H1 (cell line): ENCODE measurements around the gene PTGDS. TPM values are rescaled to one million over a fixed set of nuclear protein-coding genes. Genes with fewer than 3 reads are reported as not detected.

Experiments used
- CTCF ChIA-PET: fragments of 300-600 bp; sonication (Branson Sonifier 250); formaldehyde crosslinking; loops from one replicate; lab custom pipeline; 2021; ENCODE audit not compliant: partially characterized antibody; lab: Charles Lee
- POLR2A ChIA-PET: fragments of 300-600 bp; sonication (Branson Sonifier 250); formaldehyde crosslinking; loops from one replicate; lab custom pipeline; 2021; ENCODE audit warnings: inconsistent platforms; ENCODE audit not compliant: partially characterized antibody; lab: Charles Lee
- DNase-seq, 2 experiments: peaks; one replicate each; pipeline versions ENCODE4 v3.0.0 to v3.0.0-alpha.2; 2010 to 2022; ENCODE audit warnings: low spot score in 2 of 2, low read depth in 1 of 2, mixed read lengths in 1 of 2
- FAIRE-seq: peaks from 2 replicates; lab custom pipeline; 2011; peaks lifted over from hg19 to GRCh38; lab: Jason Lieb, UNC
- H2AFZ ChIP-seq: 2 replicates; pipeline ENCODE4 v1.8.1; 2012; ENCODE audit warnings: low read length, inconsistent platforms
- H2AK5ac ChIP-seq: 2 replicates; pipeline ENCODE4 v1.6.1; 2013; ENCODE audit warnings: low read depth, low read length
- H2BK120ac ChIP-seq: replicated peaks from 2 replicates; pipeline ENCODE3; 2013; ENCODE audit warnings: low read depth, low read length, inconsistent platforms
- H2BK12ac ChIP-seq: 2 replicates; pipeline ENCODE4 v1.6.1; 2013; ENCODE audit warnings: low read depth, low read length
- H2BK15ac ChIP-seq: 2 replicates; pipeline ENCODE4 v1.6.1; 2013; ENCODE audit warnings: low read length
- H2BK20ac ChIP-seq: 2 replicates; pipeline ENCODE4 v1.6.1; 2013; ENCODE audit warnings: low read length
- H2BK5ac ChIP-seq: 2 replicates; pipeline ENCODE4 v1.6.1; 2013; ENCODE audit warnings: low read depth, low read length
- H3K14ac ChIP-seq: 2 replicates; pipeline ENCODE4 v1.6.1; 2013; ENCODE audit warnings: inconsistent platforms; ENCODE audit not compliant: insufficient read length
- H3K18ac ChIP-seq: 2 replicates; pipeline ENCODE4 v1.6.1; 2013; ENCODE audit warnings: low read length; ENCODE audit errors: extremely low read depth
- H3K23ac ChIP-seq: 2 replicates; pipeline ENCODE4 v1.6.1; 2013; ENCODE audit warnings: inconsistent platforms; ENCODE audit not compliant: insufficient read length
- H3K23me2 ChIP-seq: 2 replicates; pipeline ENCODE4 v1.6.1; 2013; ENCODE audit warnings: low read depth, low read length
- H3K27ac ChIP-seq: 2 replicates; pipeline ENCODE4 v1.6.1; 2011; ENCODE audit warnings: low read depth, low read length, inconsistent platforms
- H3K27me3 ChIP-seq, 4 experiments: replicated peaks in 1 of 4; 1 replicate in 1 of 4; 2 replicates in 3 of 4; pipeline versions ENCODE4 v1.6.1 to v1.8.1; 2011 to 2013; ENCODE audit warnings: low read length in 3 of 4, mild to moderate bottlenecking in 3 of 4, inconsistent platforms in 2 of 4, mixed read lengths in 2 of 4, moderate library complexity in 1 of 4; ENCODE audit not compliant: control insufficient read depth in 3 of 4, insufficient read depth in 3 of 4; ENCODE audit errors: extremely low read depth in 1 of 4
- H3K36me3 ChIP-seq, 4 experiments: 2 replicates each; pipeline versions ENCODE4 v1.6.1 to v1.8.1; 2011 to 2013; ENCODE audit warnings: mild to moderate bottlenecking in 4 of 4, low read length in 3 of 4, moderate library complexity in 2 of 4, control low read depth in 1 of 4, inconsistent platforms in 1 of 4; ENCODE audit not compliant: insufficient read depth in 4 of 4, control insufficient read depth in 2 of 4
- H3K4ac ChIP-seq: replicated peaks from 2 replicates; pipeline ENCODE3; 2013; ENCODE audit warnings: low read length, low read depth, mixed read lengths, inconsistent platforms; ENCODE audit not compliant: insufficient read length
- H3K4me1 ChIP-seq, 4 experiments: replicated peaks in 1 of 4; 1 replicate in 1 of 4; 2 replicates in 3 of 4; pipeline versions ENCODE4 v1.6.1 to v1.8.1; 2011 to 2013; ENCODE audit warnings: low read length in 3 of 4, inconsistent platforms in 2 of 4, mixed read lengths in 1 of 4; ENCODE audit not compliant: insufficient read depth in 4 of 4, control insufficient read depth in 3 of 4
- H3K4me2 ChIP-seq, 2 experiments: 2 replicates each; pipeline versions ENCODE4 v1.6.1 to v1.8.1; 2011 to 2013; ENCODE audit warnings: low read depth in 2 of 2, low read length in 2 of 2, control low read depth in 1 of 2, inconsistent platforms in 1 of 2, mild to moderate bottlenecking in 1 of 2; ENCODE audit not compliant: insufficient read depth in 1 of 2
- H3K4me3 ChIP-seq, 4 experiments: fragments of 200-600, 300-600 bp in 1 of 4; sonication (generic), shearing (Covaris generic), sonication (Bioruptor Twin) in 1 of 4; 2 replicates each; pipeline versions ENCODE4 v1.5.1 to v1.8.1; 2011 to 2016; ENCODE audit warnings: low read length in 4 of 4, low read depth in 3 of 4, control low read depth in 2 of 4, inconsistent platforms in 2 of 4, mild to moderate bottlenecking in 2 of 4, mixed read lengths in 1 of 4, moderate library complexity in 1 of 4; ENCODE audit not compliant: insufficient read depth in 2 of 4; ENCODE audit errors: extremely low read depth in 1 of 4
- H3K56ac ChIP-seq: replicated peaks from 2 replicates; pipeline ENCODE3; 2013; ENCODE audit warnings: low read depth, mild to moderate bottlenecking, mixed read lengths, low read length, inconsistent platforms; ENCODE audit not compliant: insufficient read length
- H3K79me1 ChIP-seq: 2 replicates; pipeline ENCODE4 v1.6.1; 2013; ENCODE audit warnings: low read depth, low read length, control low read depth
- H3K79me2 ChIP-seq, 2 experiments: 2 replicates each; pipeline versions ENCODE4 v1.6.1 to v1.8.1; 2012 to 2013; ENCODE audit warnings: low read length in 2 of 2, mild to moderate bottlenecking in 2 of 2, inconsistent platforms in 1 of 2; ENCODE audit not compliant: insufficient read depth in 2 of 2, control insufficient read depth in 1 of 2
- H3K9ac ChIP-seq, 4 experiments: replicated peaks in 1 of 4; 1 replicate in 1 of 4; 2 replicates in 3 of 4; pipeline versions ENCODE4 v1.6.1 to v1.8.1; 2011 to 2013; ENCODE audit warnings: low read depth in 3 of 4, low read length in 3 of 4, control low read depth in 2 of 4, mild to moderate bottlenecking in 2 of 4, moderate library complexity in 2 of 4, inconsistent platforms in 1 of 4; ENCODE audit errors: extremely low read depth in 1 of 4
- H3K9me3 ChIP-seq, 2 experiments: 2 replicates each; pipeline versions ENCODE4 v1.6.1 to v1.8.1; 2012 to 2013; ENCODE audit warnings: mild to moderate bottlenecking in 2 of 2, moderate library complexity in 2 of 2, control low read depth in 1 of 2, inconsistent platforms in 1 of 2, low read depth in 1 of 2, low read length in 1 of 2, mixed read lengths in 1 of 2; ENCODE audit not compliant: insufficient read depth in 2 of 2
- H4K20me1 ChIP-seq, 2 experiments: replicated peaks in 1 of 2; 2 replicates each; pipeline versions ENCODE3 to v1.8.1; 2011 to 2013; ENCODE audit warnings: inconsistent platforms in 2 of 2, low read length in 2 of 2, mild to moderate bottlenecking in 1 of 2; ENCODE audit not compliant: insufficient read depth in 2 of 2, control insufficient read depth in 1 of 2
- H4K5ac ChIP-seq: 2 replicates; pipeline ENCODE4 v1.6.1; 2013; ENCODE audit warnings: low read length, low read depth, mixed read lengths, inconsistent platforms; ENCODE audit not compliant: insufficient read length
- H4K8ac ChIP-seq: 2 replicates; pipeline ENCODE4 v1.8.0; 2013; ENCODE audit warnings: mild to moderate bottlenecking, moderate library complexity, low read length, inconsistent platforms; ENCODE audit not compliant: insufficient read depth; ENCODE audit errors: extremely low read depth
- H4K91ac ChIP-seq: replicated peaks from 2 replicates; pipeline ENCODE3; 2013; ENCODE audit warnings: low read length, mixed read lengths, inconsistent platforms; ENCODE audit not compliant: insufficient read length
- ATF2 ChIP-seq: IDR thresholded peaks from 2 replicates; pipeline ENCODE4 v1.6.1; 2012; ENCODE audit warnings: low read length, inconsistent platforms
- E2F6 ChIP-seq: IDR thresholded peaks from 2 replicates; pipeline ENCODE4 v1.6.1; 2012; ENCODE audit warnings: inconsistent platforms
- FOSL1 ChIP-seq: IDR thresholded peaks from 2 replicates; pipeline ENCODE4 v1.6.1; 2011; ENCODE audit warnings: mild to moderate bottlenecking, low read depth, low read length, moderate library complexity; ENCODE audit not compliant: insufficient read depth
- HDAC6 ChIP-seq: IDR thresholded peaks from one replicate; pipeline ENCODE4 v1.7.1; 2012; ENCODE audit warnings: low read depth, mild to moderate bottlenecking, inconsistent platforms, low read length, moderate library complexity
- JUND ChIP-seq: IDR thresholded peaks from 2 replicates; pipeline ENCODE4 v1.6.1; 2011; ENCODE audit warnings: mild to moderate bottlenecking, improper control_type of control experiment, low read length
- RFX5 ChIP-seq: IDR thresholded peaks from 2 replicates; pipeline ENCODE4 v1.6.1; 2011; ENCODE audit warnings: low read depth, low read length, improper control_type of control experiment, borderline replicate concordance
- SIRT6 ChIP-seq: IDR thresholded peaks from one replicate; pipeline ENCODE4 v1.7.1; 2012; ENCODE audit warnings: low read length, inconsistent platforms
- WGBS, 2 experiments: shearing (Covaris generic) in 1 of 2; methylation state at CpG; one replicate each; pipeline versions ENCODE4 v1.1.6 to v1.1.7; 2013 to 2015; ENCODE audit warnings: low lambda C conversion rate in 2 of 2, mixed read lengths in 2 of 2, inconsistent platforms in 1 of 2, low coverage in 1 of 2, missing lambda C conversion rate in 1 of 2; ENCODE audit not compliant: insufficient replicate concordance in 2 of 2, insufficient coverage in 1 of 2, insufficient read length in 1 of 2; ENCODE audit errors: extremely low coverage in 1 of 2, missing lambda C conversion rate in 1 of 2; 5-methylcytosine and 5-hydroxymethylcytosine counted together
- polyA plus RNA-seq, 7 experiments: library from polyadenylated mRNA; depleted of rRNA in 3 of 7; stranded (reverse) in 5 of 7; unstranded in 2 of 7; fragments of >200 nt in 5 of 7; fragments of 200-250 nt in 2 of 7; gene quantifications; 1 replicate in 5 of 7; 2 replicates in 1 of 7; 4 replicates in 1 of 7; pipeline versions ENCODE4 v1.2.1 to v1.2.3, GENCODE V29; 2011 to 2013; ENCODE audit warnings: missing spikeins in 2 of 7, mixed read lengths in 2 of 7
- total RNA-seq: library from RNA; stranded (reverse); fragmentation: NEBNext Ultra II Directional; extraction: Animal tissue kit (Norgen Biotek cat#: 25700); gene quantifications from 2 replicates; pipeline ENCODE4 v1.2.1, GENCODE V29; 2021

The PTGDS gene
- total and polyA plus RNA-seq, 2 of the 8 experiments (the other 6 are each of a cell fraction or from before 2014, with no cell fraction given): 1.7 to 2.3 TPM

DNA sequence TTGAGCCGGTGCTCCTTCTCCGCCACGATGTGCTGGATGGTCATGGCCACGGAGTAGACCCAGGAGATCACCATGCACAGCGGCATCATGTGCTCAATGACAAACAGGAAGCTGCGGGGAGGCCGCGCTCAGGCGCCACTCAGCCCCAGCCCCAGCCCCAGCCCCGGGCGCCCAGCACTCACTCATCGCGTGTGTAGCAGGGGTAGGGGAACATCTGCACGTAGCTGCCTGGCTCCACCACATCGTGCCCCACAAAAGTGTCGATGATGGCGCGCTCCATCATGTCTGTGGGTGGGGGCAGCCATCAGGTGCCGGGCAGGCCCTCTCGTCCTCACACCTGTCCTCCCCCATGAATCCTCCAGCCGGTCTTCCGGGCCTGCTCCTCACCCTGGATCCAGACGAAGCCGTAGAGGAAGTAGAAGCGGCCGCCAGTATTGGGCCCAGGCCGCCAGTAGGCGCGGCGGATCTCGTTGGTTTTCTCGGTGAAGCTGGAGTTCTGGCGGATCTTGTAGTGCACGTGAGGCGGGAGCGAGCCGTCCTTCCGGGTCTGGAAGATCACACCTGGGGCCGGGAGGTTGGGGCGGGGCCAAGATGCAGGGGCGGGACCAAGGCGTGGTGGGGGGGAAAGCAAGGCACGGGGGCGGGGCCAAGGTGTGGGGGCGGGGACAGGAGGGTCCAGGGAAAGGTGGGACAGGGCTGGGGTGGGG, 40.6 kb downstream of the PTGDS start:
- no peak for DNase-seq
- peaks cover 0 to 5% of the 10 kb centered on the region in 2 experiments for H4K20me1 ChIP-seq
- peaks cover 0 to 10% (median 3%) of the 10 kb centered on the region in 4 experiments; a peak in 3 of 7 replicates for H3K4me1 ChIP-seq
- no peaks in the 10 kb centered on the region for H3K79me2 ChIP-seq
- H3K23ac ChIP-seq: no peak overlapping the region
- H3K79me1 ChIP-seq: no peaks in the 10 kb centered on the region
- peaks cover 0 to 27% of the 10 kb centered on the region in 2 experiments; a peak in 2 of 4 replicates for H3K9me3 ChIP-seq
- no peaks in the 10 kb centered on the region; the same call in 1 of the 2 replicates for H3K23me2 ChIP-seq
- WGBS, 2 experiments: 92% methylated on average over 27 of the region's 45 CpGs; no CpG with 5 or more reads in 1 of the 2 experiments
- no peak overlapping the region for H2AK5ac ChIP-seq
- H3K27ac ChIP-seq: no peak overlapping the region
- no peak overlapping the region for H3K14ac ChIP-seq
- no peak overlapping the region for H3K9ac ChIP-seq
- no peak overlapping the region; the same call in 1 of the 2 replicates for H3K18ac ChIP-seq
- POLR2A ChIA-PET: no interaction called here
- FAIRE-seq: no peak
- H2BK20ac ChIP-seq: no peak overlapping the region
- no peak overlapping the region for H3K56ac ChIP-seq
- no peak for TF ChIP-seq FOSL1
- no peak for TF ChIP-seq HDAC6
- no peak for TF ChIP-seq SIRT6
- no peak for TF ChIP-seq RFX5
- TF ChIP-seq E2F6: peak; percentile 20; the same call in 1 of the 2 replicates
- TF ChIP-seq ATF2: no peak
- TF ChIP-seq JUND: no peak
- H3K36me3 ChIP-seq: peaks cover 0 to 13% (median 0%) of the 10 kb centered on the region in 4 experiments; a peak in 1 of 8 replicates
- no peak overlapping the region for H4K91ac ChIP-seq
- H2BK15ac ChIP-seq: no peak overlapping the region
- H2BK5ac ChIP-seq: no peak overlapping the region
- H2AFZ ChIP-seq: no peak overlapping the region
- H4K8ac ChIP-seq: no peak overlapping the region
- no peak overlapping the region for H2BK12ac ChIP-seq
- no peaks in the 10 kb centered on the region; a peak in 1 of 7 replicates for H3K27me3 ChIP-seq
- no peak overlapping the region for H3K4me2 ChIP-seq
- CTCF ChIA-PET: interaction anchor here (0.6 to 7.2 kb wide), 6 partner anchors 12 to 250 kb away, joined by 3 to 54 read pairs (median 3); partner anchors contain the start of genes ABCA2 and FUT7
- no peak overlapping the region for H3K4ac ChIP-seq
- no peak overlapping the region for H2BK120ac ChIP-seq
- H4K5ac ChIP-seq: no peak overlapping the region
- H3K4me3 ChIP-seq: no peak overlapping the region
